Activated CD4-positive, alpha-beta T cell treated with anti-CD3 and anti-CD28 coated beads, Interleukin-2, amount 50 U/mL, for 4 hours (primary cell): ENCODE data around the gene LCE1A.

Source experiments
- DNase-seq, 2 experiments: peaks; one replicate each; pipeline ENCODE4 v3.0.0-alpha.2; 2020

Gene LCE1A

GRCh38 chr1:152827173-152827572, at the start of gene LCE1A:
Gene LCE1A, plus strand, starts transcription at chr1:152827473. Its CDS starts 0 bp downstream, at chr1:152827473.
- no peak for DNase-seq

- no peak for DNase-seq
These were observed 49.6 kb upstream of the LCE1A start for GRCh38 chr1:152777510-152778137.

- no peak for DNase-seq
These were observed 44.2 kb upstream of the LCE1A start for GRCh38 chr1:152783095-152783494.

GRCh38 chr1:152786077-152786476, 41.2 kb upstream of the LCE1A start, which contains the start of gene LCE1E:
Gene LCE1E, plus strand, starts transcription at chr1:152786257. Its CDS starts 1,043 bp downstream, at chr1:152787300.
- DNase-seq, result no peak

- DNase-seq, result no peak
These were observed 31.6 kb upstream of the LCE1A start for GRCh38 chr1:152795686-152796085.

- no peak for DNase-seq
These were observed 30.9 kb upstream of the LCE1A start, which contains the start of gene LCE1D for GRCh38 chr1:152796421-152796820. Gene LCE1D, plus strand, starts transcription at chr1:152796721. Its CDS starts 1,074 bp downstream, at chr1:152797795.

GRCh38 chr1:152801333-152801732, 25.9 kb upstream of the LCE1A start:
- DNase-seq, result no peak

- no peak for DNase-seq
These were observed 20.7 kb upstream of the LCE1A start, which contains the start of gene LCE1C for GRCh38 chr1:152806576-152806975. Gene LCE1C, minus strand, starts transcription at chr1:152806651. Its CDS starts 1,173 bp downstream, at chr1:152805478.

- no peak for DNase-seq
These were observed 16.2 kb upstream of the LCE1A start for GRCh38 chr1:152811050-152811449.

- DNase-seq, result no peak
These were observed 15.6 kb upstream of the LCE1A start, which contains the start of gene LCE1B for GRCh38 chr1:152811671-152812070. Gene LCE1B, plus strand, starts transcription at chr1:152811971. Its CDS starts 476 bp downstream, at chr1:152812447.

GRCh38 chr1:152817309-152817708, 10.0 kb upstream of the LCE1A start:
- DNase-seq, result no peak

- DNase-seq, result no peak
These were observed 4.0 kb upstream of the LCE1A start for GRCh38 chr1:152823294-152823693.

- no peak for DNase-seq
These were observed 2.3 kb upstream of the LCE1A start for GRCh38 chr1:152824964-152825363.

- no peak for DNase-seq
These were observed 9.6 kb downstream of the LCE1A start for GRCh38 chr1:152836870-152837269.

- no peak for DNase-seq
These were observed 15.3 kb downstream of the LCE1A start, which contains the start of gene LCE6A for GRCh38 chr1:152842556-152842955. Gene LCE6A, plus strand, starts transcription at chr1:152842856. Its CDS starts 665 bp downstream, at chr1:152843521.

- DNase-seq, result no peak
These were observed 28.4 kb downstream of the LCE1A start for GRCh38 chr1:152855661-152856060.

GRCh38 chr1:152858062-152858461, 30.8 kb downstream of the LCE1A start:
- DNase-seq, result no peak

- no peak for DNase-seq
These were observed 32.4 kb downstream of the LCE1A start, which contains the start of gene LCE7A for GRCh38 chr1:152859696-152860095. Gene LCE7A, plus strand, starts transcription at chr1:152859996. Its CDS starts 702 bp downstream, at chr1:152860698.

- DNase-seq, result no peak
These were observed 32.9 kb downstream of the LCE1A start for GRCh38 chr1:152860129-152860528.

- DNase-seq, result no peak
These were observed 34.1 kb downstream of the LCE1A start for GRCh38 chr1:152861374-152861773.

GRCh38 chr1:152864443-152864842, 37.2 kb downstream of the LCE1A start:
- DNase-seq, result no peak

- DNase-seq, result no peak
These were observed 39.0 kb downstream of the LCE1A start for GRCh38 chr1:152866321-152866720.

GRCh38 chr1:152869808-152870419, 42.6 kb downstream of the LCE1A start:
- DNase-seq, result peak; percentile 23 to 47
